Left colon (tissue), 2 donors: ENCODE data around the gene PROX1. TPM values are rescaled to one million over a fixed set of nuclear protein-coding genes. Genes with fewer than 3 reads are reported as not detected.

Source experiments
- ATAC-seq: fragments of 200-7000 bp; cut with Tn5 transposase; one replicate; pipeline ENCODE4 v1.9.1; 2020; ENCODE audit warnings: mild to moderate bottlenecking, moderate library complexity
- DNase-seq, 2 donors: peaks; one replicate each; pipeline ENCODE4 v3.0.0-alpha.2; 2020
- intact Hi-C, 2 donors: fragments of 100-400 bp; cut with DNase I in 1 of 2; cut with micrococcal nuclease in 1 of 2; formaldehyde crosslinking; loops; one replicate each; pipeline versions ENCODE4 v1.11.2 to v1.14.0; 2022; cut with DNase I, micrococcal nuclease
- total RNA-seq, 2 donors: library from RNA; stranded (reverse); fragmentation: NEBNext Ultra II Directional; extraction: Animal tissue kit (Norgen Biotek cat#: 25700); gene quantifications; one replicate each; pipeline ENCODE4 v1.2.1, GENCODE V29; 2021
- donor health status: DM: no; HTN: no; CAD: no.
- donor health status: DM: yes; HTN: yes; CAD: no.

The PROX1 gene
- total RNA-seq, 2 donors from 2014 or later: 15.4 to 18.5 TPM

DNA sequence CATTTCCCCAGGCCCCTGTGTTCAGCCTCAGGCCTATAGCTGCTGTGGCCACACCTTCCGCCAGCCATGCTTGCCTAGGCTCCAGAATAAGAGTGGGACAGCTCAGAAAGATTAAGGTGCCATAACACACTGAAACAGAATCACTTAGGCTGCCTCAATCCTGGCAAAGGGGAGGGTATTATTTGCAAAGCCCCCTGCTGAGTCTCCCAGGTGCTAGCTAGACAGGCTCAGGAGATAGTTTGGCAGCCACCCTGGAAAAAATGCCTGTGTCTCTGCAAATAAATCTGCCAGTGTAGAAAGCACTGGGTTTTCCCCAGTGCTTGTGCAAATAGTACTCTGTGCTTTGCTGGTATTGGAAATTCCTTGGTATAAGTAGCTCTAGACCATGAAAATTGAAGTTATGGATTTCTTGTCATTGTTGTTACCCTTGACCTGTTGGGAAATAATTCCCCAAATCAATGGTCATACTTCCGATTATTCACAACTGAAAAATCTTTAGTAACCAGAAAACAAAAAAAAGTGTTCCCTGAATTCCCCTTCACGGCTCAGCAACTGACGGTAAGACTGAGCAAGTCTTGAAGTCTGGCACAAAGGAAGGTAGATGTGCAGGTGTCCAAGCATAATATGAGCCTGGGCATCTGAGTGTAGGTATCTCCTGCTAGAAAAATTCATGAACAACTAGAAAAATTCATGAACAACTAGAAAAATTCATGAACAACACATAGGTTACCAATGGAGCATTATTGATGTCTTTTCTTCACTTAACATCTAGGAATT, 56.9 kb downstream of the PROX1 start:
- ATAC-seq: no peak
- intact Hi-C loops: no loop called here
- DNase-seq: no peak

DNA sequence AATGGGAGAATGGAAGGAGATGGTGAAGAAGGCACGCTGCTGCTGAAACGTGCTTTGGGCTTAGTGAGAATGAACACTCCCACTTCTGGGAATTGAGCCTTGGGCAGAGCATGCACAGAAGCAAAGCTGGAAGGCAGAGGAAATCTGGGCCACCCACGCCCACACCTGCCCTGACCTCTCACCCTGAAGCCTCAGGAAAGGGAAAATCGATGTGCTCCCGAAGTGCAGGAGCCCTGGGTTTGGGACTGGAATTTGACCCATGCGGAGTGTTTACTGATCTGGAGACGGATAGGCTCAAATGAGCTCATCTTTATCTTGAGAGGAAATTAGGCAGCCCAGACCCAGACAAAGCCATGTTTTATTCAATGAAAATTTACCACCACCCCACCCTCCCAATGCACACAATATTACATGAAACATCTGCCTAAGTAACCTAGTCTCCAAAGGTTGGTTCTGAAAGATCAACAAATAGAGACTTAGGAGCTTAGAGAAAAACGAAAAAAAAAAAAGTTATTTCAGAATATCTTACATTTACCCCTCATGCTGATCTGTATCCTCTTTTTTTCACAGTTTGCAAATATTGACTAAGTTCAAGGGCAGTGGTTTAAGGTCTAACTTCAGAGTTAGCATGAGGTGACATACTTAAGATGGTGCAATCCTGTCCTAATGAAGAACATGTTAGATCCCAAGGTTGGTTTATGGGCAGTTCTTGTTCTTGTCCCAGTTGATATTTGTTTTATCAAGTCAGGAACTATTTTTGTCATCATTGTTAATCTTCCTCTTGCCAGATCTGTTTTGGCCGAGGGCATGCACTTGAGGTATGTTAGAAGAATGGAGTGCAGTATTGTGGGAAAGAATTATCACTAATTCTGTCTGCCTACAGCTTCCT, 63.0 kb downstream of the PROX1 start:
- peak in 1 of 2 donors; percentile 6 for DNase-seq
- peak; percentile 79 for ATAC-seq
- intact Hi-C loops: no loop called here

DNA sequence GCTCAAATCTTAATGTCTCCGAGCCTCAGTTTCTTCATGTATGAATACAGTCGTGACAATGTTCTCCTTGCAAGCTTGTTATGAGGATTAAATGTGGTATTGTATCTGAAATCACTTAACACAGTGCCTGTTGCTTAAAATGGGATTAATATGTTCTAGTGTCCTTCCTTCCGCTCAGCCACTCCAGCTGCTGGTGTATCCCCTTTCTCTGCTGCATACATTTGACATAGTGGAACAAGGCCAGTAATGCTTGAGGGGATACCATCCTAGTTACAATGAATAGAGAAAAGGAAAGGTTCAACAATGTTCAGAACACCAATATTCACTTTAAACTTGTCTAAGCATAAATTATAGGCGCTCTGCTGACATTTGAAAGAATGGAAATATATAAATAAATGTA, 64.0 kb downstream of the PROX1 start:
- intact Hi-C loops: no loop called here
- DNase-seq (no peak), ATAC-seq (no peak)

DNA sequence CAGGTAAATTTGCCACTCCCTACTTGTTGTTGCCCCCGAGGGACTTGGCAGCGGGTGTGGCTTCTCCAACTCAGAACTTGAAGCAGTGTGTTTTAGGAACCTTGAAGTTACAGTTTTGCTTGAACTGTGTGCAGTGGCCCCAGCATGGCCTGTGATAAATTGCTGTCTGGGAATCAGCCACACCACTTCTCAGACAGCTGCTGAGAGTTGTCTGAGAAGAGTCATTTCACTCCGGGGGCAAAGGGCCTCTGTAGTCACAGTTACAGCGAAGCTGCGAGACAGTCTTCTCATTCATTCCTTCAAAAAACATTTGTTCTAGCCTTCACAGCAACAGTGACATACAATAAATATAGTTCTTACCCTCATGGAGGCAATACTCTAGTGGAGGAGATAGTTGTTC, 70.3 kb downstream of the PROX1 start:
- intact Hi-C loops: no loop called here
- ATAC-seq (no peak), DNase-seq (no peak)

DNA sequence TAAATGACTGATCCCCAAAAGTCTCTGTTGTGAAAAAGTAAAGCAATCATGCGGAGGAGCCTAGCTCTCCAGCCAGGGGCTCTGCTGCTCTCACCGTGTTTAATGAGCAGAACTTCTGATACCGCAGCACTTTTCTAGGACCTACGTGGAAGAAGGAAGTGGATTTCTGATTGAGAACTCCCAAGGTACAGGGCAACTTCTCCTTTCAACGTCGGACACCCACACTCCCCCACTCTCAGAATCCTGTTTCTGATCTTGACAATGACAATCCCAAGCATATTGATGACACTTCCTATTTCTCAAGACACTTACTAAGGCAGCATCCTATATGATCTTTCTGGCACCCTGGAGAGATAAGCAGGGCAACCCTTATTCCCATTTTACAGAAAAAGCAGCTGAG, 78.4 kb downstream of the PROX1 start:
- intact Hi-C loops: no loop called here
- DNase-seq (no peak), ATAC-seq (no peak)

DNA sequence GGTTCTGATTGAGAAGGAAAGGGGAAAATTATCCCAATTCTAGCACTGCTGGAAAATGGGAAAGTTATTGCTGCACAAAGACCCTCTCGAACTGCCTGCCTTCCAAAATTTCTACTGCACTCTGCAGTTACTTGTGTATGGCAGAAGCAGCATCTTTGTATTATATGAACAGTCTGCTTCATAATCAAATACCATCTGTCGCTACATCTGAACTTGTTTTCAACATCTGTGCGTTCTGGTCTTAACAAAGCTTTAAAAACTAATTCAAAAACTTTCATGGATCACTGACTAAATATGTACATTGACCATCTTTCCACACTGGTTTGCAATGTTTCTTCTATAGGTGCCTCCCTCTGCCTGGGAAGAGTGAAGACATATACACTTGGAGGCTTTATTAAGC, 79.2 kb downstream of the PROX1 start:
- ATAC-seq: no peak

DNA sequence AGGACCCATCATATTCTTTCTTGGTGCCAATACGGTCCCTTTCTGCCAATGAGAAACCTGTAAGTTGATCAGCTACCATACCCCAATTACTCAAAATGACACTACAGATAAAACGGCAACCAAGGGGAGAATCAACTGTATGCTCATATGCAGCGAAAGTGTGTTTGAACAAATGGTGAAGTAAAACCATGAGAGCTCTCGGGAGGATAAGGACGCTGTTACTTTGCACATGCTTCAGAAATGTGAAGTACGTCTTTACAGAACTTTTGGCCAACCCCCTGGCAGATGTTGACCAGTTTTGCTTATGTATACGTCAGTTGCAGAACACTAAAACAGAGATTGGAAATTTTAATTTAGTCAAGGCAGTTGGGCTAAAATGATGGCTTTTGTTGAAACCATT, 79.6 kb downstream of the PROX1 start:
- ATAC-seq (no peak), DNase-seq (no peak)
- intact Hi-C loops: no loop called here

More for the DNA sequence above, 79.2 kb downstream of the PROX1 start:
- DNase-seq: no peak
- intact Hi-C loops: no loop called here

DNA sequence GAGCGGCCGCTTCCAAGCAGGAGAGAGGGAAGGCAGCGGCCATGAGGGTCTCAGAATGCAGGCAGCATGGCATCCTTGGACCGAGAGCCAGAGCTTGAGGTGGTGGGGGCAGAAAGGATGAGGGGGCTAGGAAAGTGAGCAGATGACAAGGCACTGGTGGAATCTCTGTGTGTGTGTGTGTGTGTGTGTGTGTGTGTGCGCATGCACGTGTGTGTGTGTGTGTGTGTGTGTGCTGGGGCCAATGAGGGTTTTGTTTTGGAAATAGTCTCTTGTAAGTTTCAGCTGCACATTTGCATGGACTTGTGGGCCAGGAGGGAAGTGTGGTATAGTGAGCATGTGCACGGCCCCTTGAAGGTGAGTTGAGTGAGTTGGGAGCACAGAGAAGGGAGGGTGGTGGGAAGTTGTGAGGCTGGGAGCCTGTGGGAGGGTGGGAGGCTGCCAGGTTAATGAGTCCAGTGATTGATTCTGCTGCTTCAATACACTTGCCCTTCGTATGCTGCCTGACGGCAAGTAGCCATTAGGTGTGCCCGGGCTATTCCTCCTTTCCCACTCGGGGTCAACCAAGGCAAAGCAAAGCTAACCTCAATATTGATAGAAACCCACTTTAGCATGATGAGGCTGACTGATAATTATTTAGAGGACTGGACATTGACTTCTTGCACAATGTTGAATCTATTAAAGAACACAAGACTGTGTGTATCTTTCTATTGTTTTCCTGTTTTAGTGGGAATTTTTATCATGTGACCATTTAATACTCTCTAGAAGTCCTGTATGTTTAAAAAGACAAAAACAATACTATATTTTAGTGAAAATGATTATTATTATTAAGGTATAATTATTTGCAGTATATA, 80.3 kb downstream of the PROX1 start:
- intact Hi-C loops: no loop called here
- no peak for DNase-seq

DNA sequence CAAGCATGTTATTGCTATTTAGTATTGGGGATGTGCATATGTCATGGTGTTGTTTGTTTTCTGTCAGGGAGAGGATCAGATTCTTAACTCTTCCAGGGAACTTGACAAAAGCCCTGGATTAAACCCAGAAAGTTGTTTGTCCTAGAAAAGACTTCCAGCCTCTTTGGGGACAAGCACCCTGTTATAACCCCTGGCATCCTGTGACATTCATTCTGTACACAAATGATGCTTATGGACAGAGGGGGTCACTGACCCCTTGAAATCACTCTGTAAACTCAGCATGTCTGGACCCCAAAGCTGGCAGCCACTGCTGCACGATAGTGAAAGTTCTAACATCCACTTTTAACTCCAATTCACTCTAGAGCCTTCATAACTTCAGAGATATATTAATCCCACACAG, 81.2 kb downstream of the PROX1 start:
- intact Hi-C loops: no loop called here
- DNase-seq: no peak
- ATAC-seq: no peak

More for the DNA sequence above, 80.3 kb downstream of the PROX1 start:
- ATAC-seq: no peak

DNA sequence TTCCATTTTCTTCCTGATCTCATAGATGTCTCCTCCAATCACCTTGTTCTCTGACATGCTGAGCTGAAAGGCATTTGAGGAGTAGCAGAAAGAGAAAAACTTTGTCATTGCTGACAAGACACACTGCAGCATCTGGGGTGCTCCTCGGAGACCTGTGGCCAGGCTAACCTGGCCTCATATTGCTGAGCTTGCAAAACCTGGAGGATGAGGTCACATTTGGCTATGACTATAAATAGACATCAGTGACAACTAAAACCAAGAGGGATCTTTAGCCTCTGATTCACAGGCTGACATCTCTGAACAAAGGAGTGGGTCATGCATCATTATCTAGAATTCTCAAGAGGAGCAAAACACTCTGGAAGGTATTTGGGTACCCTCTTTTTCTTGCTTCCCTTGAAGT, 83.7 kb downstream of the PROX1 start:
- DNase-seq: no peak
- ATAC-seq: no peak
- intact Hi-C loops: no loop called here

DNA sequence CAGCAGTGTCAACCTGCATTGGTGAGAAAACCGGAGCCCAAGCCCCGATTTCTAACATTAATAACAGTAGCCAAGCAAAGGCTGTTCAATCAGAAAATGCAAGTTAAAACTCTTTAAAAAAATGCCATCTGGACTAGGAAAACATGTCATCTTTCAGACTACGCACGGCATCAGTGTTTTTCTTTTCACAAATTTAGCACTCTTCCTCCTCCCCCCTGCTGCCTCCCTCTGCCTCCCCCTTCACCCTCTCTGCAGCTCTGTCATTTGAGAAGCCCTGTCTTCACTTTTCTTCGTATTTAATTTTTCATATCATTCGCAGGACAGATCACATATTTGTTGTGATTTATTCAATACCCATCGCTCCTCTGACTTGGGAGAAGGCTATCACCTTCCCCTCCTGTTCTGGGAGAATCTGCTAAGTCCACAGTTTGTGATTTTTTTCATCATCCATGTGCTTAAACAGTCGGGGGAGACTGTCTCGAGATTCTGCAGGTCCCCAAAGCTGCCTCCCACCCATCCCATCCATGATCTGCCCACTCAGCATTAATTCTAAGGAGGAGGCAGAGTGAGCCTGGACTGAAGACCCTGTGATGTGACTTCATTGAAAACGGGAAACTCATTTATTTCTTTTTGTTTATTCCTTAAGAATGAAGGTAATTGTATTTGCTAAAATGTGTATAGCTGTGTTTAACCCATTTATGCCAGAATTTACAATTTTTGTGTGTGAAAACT, 84.8 kb downstream of the PROX1 start:
- intact Hi-C loops: no loop called here
- no peak for DNase-seq
- no peak for ATAC-seq

DNA sequence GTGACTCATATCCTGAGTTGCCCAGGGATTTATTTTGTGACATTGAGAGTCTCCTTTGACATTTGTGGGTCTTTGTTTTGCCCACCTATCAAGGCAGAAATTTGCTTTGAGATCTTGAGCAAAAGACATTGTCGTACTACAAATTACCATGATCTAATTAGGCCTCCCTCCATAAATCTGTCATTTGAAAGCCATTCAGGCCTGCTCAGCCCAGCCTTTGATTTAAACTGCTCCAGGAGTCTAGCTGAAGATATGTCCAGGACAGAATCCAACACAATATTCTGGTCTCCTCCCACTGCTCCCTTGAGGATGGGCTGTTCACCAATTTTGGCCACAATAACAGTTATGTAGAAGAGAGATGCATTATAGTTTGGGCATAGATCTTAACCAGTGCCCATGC, 86.7 kb downstream of the PROX1 start:
- ATAC-seq (no peak), DNase-seq (no peak)
- intact Hi-C loops: no loop called here

DNA sequence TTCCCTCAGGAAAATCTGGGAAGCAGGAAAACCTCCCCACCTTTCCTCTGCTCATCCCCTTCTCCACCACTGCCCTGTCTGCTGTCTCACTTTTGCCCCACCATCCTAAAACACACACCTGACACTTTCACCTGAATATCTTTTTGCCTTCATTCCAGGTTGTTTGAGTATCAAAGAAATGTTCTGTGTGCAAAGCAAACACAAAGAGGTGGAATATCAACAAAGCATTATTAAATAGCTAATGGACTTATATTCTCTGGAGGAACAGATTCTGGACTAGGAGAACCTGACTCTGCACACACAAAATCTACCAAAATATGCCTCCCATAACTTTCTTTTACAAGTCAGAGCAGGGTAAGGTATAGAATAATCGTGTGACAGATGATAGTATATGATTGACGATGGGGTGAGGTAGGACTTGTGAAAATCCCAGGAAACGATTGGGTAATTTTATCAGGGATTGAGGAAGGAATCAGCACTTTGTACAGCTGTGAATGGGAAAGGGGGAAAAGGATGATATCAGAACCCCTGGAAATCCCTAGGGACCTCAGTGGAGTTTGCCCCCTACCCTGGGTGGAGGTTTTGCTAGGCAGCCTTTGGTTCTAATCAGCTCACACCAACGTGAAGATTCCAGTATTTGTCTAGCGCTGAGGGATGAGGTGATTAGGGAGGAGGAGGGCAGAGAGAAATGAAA, 87.7 kb downstream of the PROX1 start:
- DNase-seq: no peak
- intact Hi-C loops: no loop called here
- ATAC-seq: no peak

DNA sequence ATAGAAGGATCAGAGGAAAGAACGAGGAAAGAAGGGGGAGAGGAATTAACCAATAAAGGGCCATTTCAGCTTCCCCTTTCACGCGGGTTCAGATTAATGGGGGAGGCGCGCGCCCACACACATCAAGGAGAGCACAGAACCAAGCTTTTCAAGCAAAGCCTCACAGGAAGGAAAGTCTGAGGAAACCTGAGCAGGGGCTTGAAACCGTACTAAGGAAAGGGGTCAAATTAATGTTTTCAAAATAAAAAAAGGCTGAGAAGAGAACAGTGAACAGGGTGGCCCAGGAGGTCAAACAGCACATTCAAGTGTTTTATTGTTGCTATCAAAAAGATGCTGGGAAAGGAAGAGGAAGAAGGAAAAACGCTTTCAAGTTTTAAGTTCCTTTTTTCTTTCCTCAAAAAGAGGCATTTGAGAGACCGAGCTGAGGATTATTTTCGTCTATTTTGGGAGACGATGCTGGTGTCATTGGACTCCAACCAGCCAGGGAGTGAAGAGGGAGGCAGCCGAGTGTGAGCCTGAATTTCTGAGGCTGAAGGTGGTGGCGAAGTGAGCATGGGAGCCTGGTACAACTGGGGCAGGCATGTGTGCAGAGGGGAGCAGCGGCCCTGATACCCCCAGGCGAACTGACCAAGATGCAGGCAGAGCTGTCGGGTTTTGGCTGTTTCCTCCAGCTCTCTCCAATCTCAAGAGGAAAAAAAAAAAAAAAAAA, 88.4 kb downstream of the PROX1 start:
- DNase-seq (no peak), ATAC-seq (no peak)
- intact Hi-C loops: no loop called here

DNA sequence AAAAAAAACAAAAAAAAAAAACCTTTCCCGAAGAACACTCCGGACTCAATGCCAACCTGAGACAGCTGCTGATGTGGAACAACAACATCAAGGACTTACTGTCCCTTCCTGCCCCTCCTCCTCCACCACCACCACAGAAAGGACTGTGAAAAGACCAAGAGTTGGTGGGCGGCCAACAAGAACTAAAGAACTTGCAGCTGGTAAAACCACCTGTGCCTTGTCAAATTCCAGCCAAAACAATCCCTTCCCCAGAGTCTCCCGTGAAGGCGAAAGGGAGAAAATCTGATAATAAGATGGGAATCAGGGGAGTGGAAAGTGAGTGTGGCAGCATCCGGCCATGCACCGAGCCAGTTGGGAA, 88.9 kb downstream of the PROX1 start:
- intact Hi-C loops: no loop called here
- no peak for ATAC-seq
- DNase-seq: no peak

DNA sequence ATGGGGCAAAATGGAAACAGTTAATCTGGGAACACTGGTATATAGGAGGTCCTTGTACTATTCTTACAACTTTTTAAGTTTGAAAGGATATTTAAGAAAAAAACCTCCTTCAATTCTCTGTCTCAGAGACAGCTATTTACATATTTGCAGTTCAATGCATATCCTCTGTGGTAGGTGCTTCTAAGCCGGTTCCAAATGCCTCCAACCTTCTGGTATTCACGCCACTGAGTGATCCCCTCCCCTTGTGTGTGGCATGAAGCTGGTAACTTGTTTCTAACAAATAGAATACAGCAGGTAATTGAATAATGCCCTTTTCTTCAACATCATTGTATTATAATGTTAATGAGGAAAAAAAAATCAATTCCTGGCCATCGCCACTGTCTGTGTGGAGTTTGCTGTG, 91.2 kb downstream of the PROX1 start:
- no peak for DNase-seq
- intact Hi-C loops: no loop called here
- ATAC-seq: no peak

DNA sequence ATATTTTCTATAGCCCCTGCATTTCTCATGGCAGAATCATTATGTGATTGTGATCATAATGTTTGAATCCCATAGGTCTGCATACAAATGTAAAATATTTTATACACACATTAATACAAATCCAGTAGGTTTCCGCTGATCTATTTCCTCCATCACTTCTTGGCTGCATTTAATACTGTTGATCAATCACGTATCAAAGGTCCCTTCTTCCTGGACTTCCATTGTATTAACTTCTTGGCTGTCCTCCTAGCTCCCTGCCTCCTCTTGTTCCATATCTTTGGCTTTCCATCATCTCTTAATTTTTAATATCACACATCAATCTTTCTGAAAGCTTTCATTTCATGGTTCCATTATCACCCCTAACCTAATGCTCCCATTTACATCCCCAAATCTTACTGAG, 97.6 kb downstream of the PROX1 start:
- intact Hi-C loops: no loop called here
- DNase-seq: no peak
- ATAC-seq: no peak

DNA sequence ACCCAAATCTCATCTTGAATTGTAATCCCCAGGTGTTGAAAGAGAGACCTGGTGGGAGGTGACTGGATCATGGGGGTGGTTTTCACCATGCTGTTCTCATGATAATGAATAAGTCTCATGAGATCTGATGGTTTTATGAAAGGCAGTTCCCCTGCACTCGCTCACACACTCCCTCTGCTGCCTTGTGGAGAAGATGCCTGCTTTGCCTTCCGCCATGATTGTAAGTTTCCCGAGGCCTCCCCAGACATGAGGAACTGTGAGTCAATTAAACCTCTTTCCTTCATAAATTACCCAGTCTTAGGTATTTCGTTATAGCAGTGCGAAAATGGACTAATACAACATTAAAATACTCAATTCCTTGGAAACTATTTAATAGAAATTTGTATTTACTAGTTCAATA, 99.2 kb downstream of the PROX1 start:
- DNase-seq (no peak), ATAC-seq (no peak)
- intact Hi-C loops: no loop called here
